ENCODE data around the gene CAMTA1.

CAMTA1 gene

GRCh38 chr1:7278827-7279765 is 493.8 kb downstream of the CAMTA1 start:
- Histone ChIP-seq H3K4me1 (ENCODE audit: control insufficient read depth in 1 of 2, insufficient read depth in 2 of 2, low read length in 2 of 2) (no peaks in the 10 kb centered on the region), H3K27ac (ENCODE audit: low read depth, low read length) (no peak overlapping the region), H3K79me2 (ENCODE audit: control insufficient read depth, insufficient read depth, low read length, poor library complexity) (no peaks in the 10 kb centered on the region), H4K91ac (ENCODE audit: low read depth, low read length) (no peak overlapping the region), H3K9ac (ENCODE audit: low read length) (no peak overlapping the region), H3K27me3 (ENCODE audit: insufficient read depth, low read length) (no peaks in the 10 kb centered on the region), H2AFZ (ENCODE audit: insufficient read depth, low read length, poor library complexity) (no peak overlapping the region), H3K79me1 (ENCODE audit: low read length) (no peaks in the 10 kb centered on the region), H2BK120ac (ENCODE audit: insufficient read depth, low read length, poor library complexity) (no peak overlapping the region), H2AK5ac (ENCODE audit: low read length) (no peak overlapping the region), H4K12ac (ENCODE audit: low read depth, low read length) (no peak overlapping the region), H3K14ac (ENCODE audit: low read length) (no peak overlapping the region), H3K36me3 (ENCODE audit: control insufficient read depth in 1 of 2, insufficient read depth in 2 of 2, low read length in 2 of 2) (no peaks in the 10 kb centered on the region), H3K4me3 (ENCODE audit: low read depth, low read length) (no peak overlapping the region), H3K4ac (ENCODE audit: low read depth, low read length) (no peak overlapping the region), H3K4me2 (ENCODE audit: low read length) (no peak overlapping the region), H3K18ac (ENCODE audit: low read length) (no peak overlapping the region), H3K23ac (ENCODE audit: low read length) (no peak overlapping the region), H3K9me3 (ENCODE audit: insufficient read depth, low read depth, low read length) (no peaks in the 10 kb centered on the region), H4K8ac (ENCODE audit: low read depth, low read length) (no peak overlapping the region), H2BK5ac (ENCODE audit: low read depth, low read length, poor library complexity) (no peak overlapping the region), H2BK12ac (ENCODE audit: low read length) (no peak overlapping the region)
- no CpG with 5 or more reads among the region's 16 CpGs for WGBS (ENCODE audit: extremely low coverage, insufficient coverage, insufficient read length)
- no peak for DNase-seq

GRCh38 chr1:7279769-7280168 is 494.5 kb downstream of the CAMTA1 start:
- Histone ChIP-seq H2AFZ (ENCODE audit: insufficient read depth, low read length, poor library complexity) (no peak overlapping the region), H2BK5ac (ENCODE audit: low read depth, low read length, poor library complexity) (no peak overlapping the region), H4K91ac (ENCODE audit: low read depth, low read length) (no peak overlapping the region), H3K9ac (ENCODE audit: low read length) (no peak overlapping the region), H3K23ac (ENCODE audit: low read length) (no peak overlapping the region), H3K4ac (ENCODE audit: low read depth, low read length) (no peak overlapping the region), H3K4me3 (ENCODE audit: low read depth, low read length) (no peak overlapping the region), H3K79me1 (ENCODE audit: low read length) (no peaks in the 10 kb centered on the region), H3K14ac (ENCODE audit: low read length) (no peak overlapping the region), H3K27me3 (ENCODE audit: insufficient read depth, low read length) (no peaks in the 10 kb centered on the region), H2BK120ac (ENCODE audit: insufficient read depth, low read length, poor library complexity) (no peak overlapping the region), H4K12ac (ENCODE audit: low read depth, low read length) (no peak overlapping the region), H3K4me2 (ENCODE audit: low read length) (no peak overlapping the region), H4K8ac (ENCODE audit: low read depth, low read length) (no peak overlapping the region), H3K27ac (ENCODE audit: low read depth, low read length) (no peak overlapping the region), H3K36me3 (ENCODE audit: control insufficient read depth in 1 of 2, insufficient read depth in 2 of 2, low read length in 2 of 2) (no peaks in the 10 kb centered on the region), H3K79me2 (ENCODE audit: control insufficient read depth, insufficient read depth, low read length, poor library complexity) (no peaks in the 10 kb centered on the region), H2BK12ac (ENCODE audit: low read length) (no peak overlapping the region), H3K4me1 (ENCODE audit: control insufficient read depth in 1 of 2, insufficient read depth in 2 of 2, low read length in 2 of 2) (no peaks in the 10 kb centered on the region), H3K9me3 (ENCODE audit: insufficient read depth, low read depth, low read length) (no peaks in the 10 kb centered on the region), H3K18ac (ENCODE audit: low read length) (no peak overlapping the region), H2AK5ac (ENCODE audit: low read length) (no peak overlapping the region)
- DNase-seq = no peak
- WGBS (ENCODE audit: extremely low coverage, insufficient coverage, insufficient read length) = no CpG with 5 or more reads among the region's 2 CpGs

GRCh38 chr1:7280347-7280960 is 495.2 kb downstream of the CAMTA1 start:
- Histone ChIP-seq H3K4ac (ENCODE audit: low read depth, low read length) (no peak overlapping the region), H3K4me2 (ENCODE audit: low read length) (no peak overlapping the region), H3K27me3 (ENCODE audit: insufficient read depth, low read length) (no peaks in the 10 kb centered on the region), H4K8ac (ENCODE audit: low read depth, low read length) (no peak overlapping the region), H3K4me1 (ENCODE audit: control insufficient read depth in 1 of 2, insufficient read depth in 2 of 2, low read length in 2 of 2) (no peaks in the 10 kb centered on the region), H3K79me2 (ENCODE audit: control insufficient read depth, insufficient read depth, low read length, poor library complexity) (no peaks in the 10 kb centered on the region), H3K23ac (ENCODE audit: low read length) (no peak overlapping the region), H3K9ac (ENCODE audit: low read length) (no peak overlapping the region), H3K79me1 (ENCODE audit: low read length) (no peaks in the 10 kb centered on the region), H4K12ac (ENCODE audit: low read depth, low read length) (no peak overlapping the region), H4K91ac (ENCODE audit: low read depth, low read length) (no peak overlapping the region), H2BK5ac (ENCODE audit: low read depth, low read length, poor library complexity) (no peak overlapping the region), H2AFZ (ENCODE audit: insufficient read depth, low read length, poor library complexity) (no peak overlapping the region), H3K4me3 (ENCODE audit: low read depth, low read length) (no peak overlapping the region), H3K9me3 (ENCODE audit: insufficient read depth, low read depth, low read length) (no peaks in the 10 kb centered on the region), H2BK12ac (ENCODE audit: low read length) (no peak overlapping the region), H2AK5ac (ENCODE audit: low read length) (no peak overlapping the region), H3K14ac (ENCODE audit: low read length) (no peak overlapping the region), H3K36me3 (ENCODE audit: control insufficient read depth in 1 of 2, insufficient read depth in 2 of 2, low read length in 2 of 2) (no peaks in the 10 kb centered on the region), H2BK120ac (ENCODE audit: insufficient read depth, low read length, poor library complexity) (no peak overlapping the region), H3K18ac (ENCODE audit: low read length) (no peak overlapping the region), H3K27ac (ENCODE audit: low read depth, low read length) (no peak overlapping the region)
- no peak for DNase-seq
- no CpG with 5 or more reads among the region's 7 CpGs for WGBS (ENCODE audit: extremely low coverage, insufficient coverage, insufficient read length)

GRCh38 chr1:7281821-7282220 is 496.6 kb downstream of the CAMTA1 start:
- Histone ChIP-seq H3K4me1 (ENCODE audit: control insufficient read depth in 1 of 2, insufficient read depth in 2 of 2, low read length in 2 of 2) (no peaks in the 10 kb centered on the region), H3K9ac (ENCODE audit: low read length) (no peak overlapping the region), H2AK5ac (ENCODE audit: low read length) (no peak overlapping the region), H3K14ac (ENCODE audit: low read length) (no peak overlapping the region), H4K8ac (ENCODE audit: low read depth, low read length) (no peak overlapping the region), H3K4me3 (ENCODE audit: low read depth, low read length) (no peak overlapping the region), H3K18ac (ENCODE audit: low read length) (no peak overlapping the region), H3K27ac (ENCODE audit: low read depth, low read length) (no peak overlapping the region), H3K9me3 (ENCODE audit: insufficient read depth, low read depth, low read length) (peaks cover 2% of the 10 kb centered on the region), H4K91ac (ENCODE audit: low read depth, low read length) (no peak overlapping the region), H3K79me1 (ENCODE audit: low read length) (no peaks in the 10 kb centered on the region), H3K36me3 (ENCODE audit: control insufficient read depth in 1 of 2, insufficient read depth in 2 of 2, low read length in 2 of 2) (no peaks in the 10 kb centered on the region), H3K79me2 (ENCODE audit: control insufficient read depth, insufficient read depth, low read length, poor library complexity) (no peaks in the 10 kb centered on the region), H4K12ac (ENCODE audit: low read depth, low read length) (no peak overlapping the region), H2BK12ac (ENCODE audit: low read length) (no peak overlapping the region), H3K27me3 (ENCODE audit: insufficient read depth, low read length) (no peaks in the 10 kb centered on the region), H2BK120ac (ENCODE audit: insufficient read depth, low read length, poor library complexity) (no peak overlapping the region), H3K4ac (ENCODE audit: low read depth, low read length) (no peak overlapping the region), H3K4me2 (ENCODE audit: low read length) (no peak overlapping the region), H2BK5ac (ENCODE audit: low read depth, low read length, poor library complexity) (no peak overlapping the region), H2AFZ (ENCODE audit: insufficient read depth, low read length, poor library complexity) (no peak overlapping the region), H3K23ac (ENCODE audit: low read length) (no peak overlapping the region)
- WGBS (ENCODE audit: extremely low coverage, insufficient coverage, insufficient read length) = no CpG with 5 or more reads among the region's 5 CpGs
- DNase-seq = no peak
